Osteocyte (in vitro differentiated cells): ENCODE results near the gene CACNA1H. TPM values are rescaled to one million over a fixed set of nuclear protein-coding genes. Genes with fewer than 3 reads are reported as not detected.

ENCODE experiments used
- DNase-seq: peaks from one replicate; pipeline ENCODE4 v3.0.0; 2021; ENCODE audit warnings: mixed read lengths; ENCODE audit not compliant: unreplicated experiment; ENCODE audit errors: extremely low spot score
- H3K27ac Mint-ChIP-seq: one replicate; pipeline ENCODE4 v1.8.0; 2021; ENCODE audit warnings: mild to moderate bottlenecking, mixed read lengths; ENCODE audit not compliant: unreplicated experiment
- H3K27me3 Mint-ChIP-seq: one replicate; pipeline ENCODE4 v1.8.0; 2021; ENCODE audit warnings: mixed read lengths; ENCODE audit not compliant: unreplicated experiment
- H3K36me3 Mint-ChIP-seq: one replicate; pipeline ENCODE4 v1.8.0; 2021; ENCODE audit warnings: mixed read lengths; ENCODE audit not compliant: unreplicated experiment
- H3K4me1 Mint-ChIP-seq: one replicate; pipeline ENCODE4 v1.8.0; 2021; ENCODE audit warnings: mixed read lengths; ENCODE audit not compliant: unreplicated experiment
- H3K4me3 Mint-ChIP-seq: one replicate; pipeline ENCODE4 v1.8.0; 2021; ENCODE audit warnings: mild to moderate bottlenecking, moderate library complexity, mixed read lengths; ENCODE audit not compliant: unreplicated experiment
- H3K9me3 Mint-ChIP-seq: one replicate; pipeline ENCODE4 v1.8.0; 2021; ENCODE audit warnings: mixed read lengths; ENCODE audit not compliant: unreplicated experiment
- total RNA-seq: library from RNA; stranded (reverse); gene quantifications from 2 replicates; pipeline ENCODE4 v1.2.1, GENCODE V29; 2021
- TF ChIP-seq, protein P1 (sequence below): fragments of 200-600 bp; sonication (generic); IDR thresholded peaks from 2 replicates; pipeline ENCODE4 v1.5.0; 2021; ENCODE audit warnings: antibody characterized with exemption, mild to moderate bottlenecking, moderate library complexity

The CACNA1H gene
- total RNA-seq, 1 donor from 2014 or later = 21.2 TPM

DNA sequence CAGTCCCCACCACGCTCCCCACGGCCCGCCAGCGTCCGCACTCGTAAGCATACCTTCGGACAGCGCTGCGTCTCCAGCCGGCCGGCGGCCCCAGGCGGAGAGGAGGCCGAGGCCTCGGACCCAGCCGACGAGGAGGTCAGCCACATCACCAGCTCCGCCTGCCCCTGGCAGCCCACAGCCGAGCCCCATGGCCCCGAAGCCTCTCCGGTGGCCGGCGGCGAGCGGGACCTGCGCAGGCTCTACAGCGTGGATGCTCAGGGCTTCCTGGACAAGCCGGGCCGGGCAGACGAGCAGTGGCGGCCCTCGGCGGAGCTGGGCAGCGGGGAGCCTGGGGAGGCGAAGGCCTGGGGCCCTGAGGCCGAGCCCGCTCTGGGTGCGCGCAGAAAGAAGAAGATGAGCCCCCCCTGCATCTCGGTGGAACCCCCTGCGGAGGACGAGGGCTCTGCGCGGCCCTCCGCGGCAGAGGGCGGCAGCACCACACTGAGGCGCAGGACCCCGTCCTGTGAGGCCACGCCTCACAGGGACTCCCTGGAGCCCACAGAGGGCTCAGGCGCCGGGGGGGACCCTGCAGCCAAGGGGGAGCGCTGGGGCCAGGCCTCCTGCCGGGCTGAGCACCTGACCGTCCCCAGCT lies 67.3 kb downstream of the CACNA1H start:
- no peak for DNase-seq
- H3K9me3 Mint-ChIP-seq = no peaks in the 10 kb centered on the region
- peaks cover 5% of the 10 kb centered on the region for H3K36me3 Mint-ChIP-seq
- no peak overlapping the region for H3K4me3 Mint-ChIP-seq
- H3K27ac Mint-ChIP-seq = no peak overlapping the region
- TF ChIP-seq, protein P1, sequence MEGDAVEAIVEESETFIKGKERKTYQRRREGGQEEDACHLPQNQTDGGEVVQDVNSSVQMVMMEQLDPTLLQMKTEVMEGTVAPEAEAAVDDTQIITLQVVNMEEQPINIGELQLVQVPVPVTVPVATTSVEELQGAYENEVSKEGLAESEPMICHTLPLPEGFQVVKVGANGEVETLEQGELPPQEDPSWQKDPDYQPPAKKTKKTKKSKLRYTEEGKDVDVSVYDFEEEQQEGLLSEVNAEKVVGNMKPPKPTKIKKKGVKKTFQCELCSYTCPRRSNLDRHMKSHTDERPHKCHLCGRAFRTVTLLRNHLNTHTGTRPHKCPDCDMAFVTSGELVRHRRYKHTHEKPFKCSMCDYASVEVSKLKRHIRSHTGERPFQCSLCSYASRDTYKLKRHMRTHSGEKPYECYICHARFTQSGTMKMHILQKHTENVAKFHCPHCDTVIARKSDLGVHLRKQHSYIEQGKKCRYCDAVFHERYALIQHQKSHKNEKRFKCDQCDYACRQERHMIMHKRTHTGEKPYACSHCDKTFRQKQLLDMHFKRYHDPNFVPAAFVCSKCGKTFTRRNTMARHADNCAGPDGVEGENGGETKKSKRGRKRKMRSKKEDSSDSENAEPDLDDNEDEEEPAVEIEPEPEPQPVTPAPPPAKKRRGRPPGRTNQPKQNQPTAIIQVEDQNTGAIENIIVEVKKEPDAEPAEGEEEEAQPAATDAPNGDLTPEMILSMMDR = no peak
- H3K4me1 Mint-ChIP-seq = no peaks in the 10 kb centered on the region
- no peaks in the 10 kb centered on the region for H3K27me3 Mint-ChIP-seq

DNA sequence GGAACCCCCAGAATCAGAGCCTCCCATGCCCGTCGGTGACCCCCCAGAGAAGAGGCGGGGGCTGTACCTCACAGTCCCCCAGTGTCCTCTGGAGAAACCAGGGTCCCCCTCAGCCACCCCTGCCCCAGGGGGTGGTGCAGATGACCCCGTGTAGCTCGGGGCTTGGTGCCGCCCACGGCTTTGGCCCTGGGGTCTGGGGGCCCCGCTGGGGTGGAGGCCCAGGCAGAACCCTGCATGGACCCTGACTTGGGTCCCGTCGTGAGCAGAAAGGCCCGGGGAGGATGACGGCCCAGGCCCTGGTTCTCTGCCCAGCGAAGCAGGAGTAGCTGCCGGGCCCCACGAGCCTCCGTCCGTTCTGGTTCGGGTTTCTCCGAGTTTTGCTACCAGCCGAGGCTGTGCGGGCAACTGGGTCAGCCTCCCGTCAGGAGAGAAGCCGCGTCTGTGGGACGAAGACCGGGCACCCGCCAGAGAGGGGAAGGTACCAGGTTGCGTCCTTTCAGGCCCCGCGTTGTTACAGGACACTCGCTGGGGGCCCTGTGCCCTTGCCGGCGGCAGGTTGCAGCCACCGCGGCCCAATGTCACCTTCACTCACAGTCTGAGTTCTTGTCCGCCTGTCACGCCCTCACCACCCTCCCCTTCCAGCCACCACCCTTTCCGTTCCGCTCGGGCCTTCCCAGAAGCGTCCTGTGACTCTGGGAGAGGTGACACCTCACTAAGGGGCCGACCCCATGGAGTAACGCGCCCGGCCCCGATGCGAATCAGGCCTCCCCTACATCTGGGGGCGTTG lies 68.1 kb downstream of the CACNA1H start:
- H3K4me1 Mint-ChIP-seq = no peaks in the 10 kb centered on the region
- no peaks in the 10 kb centered on the region for H3K9me3 Mint-ChIP-seq
- DNase-seq = no peak
- TF ChIP-seq, protein P1 = no peak
- no peak overlapping the region for H3K4me3 Mint-ChIP-seq
- H3K27me3 Mint-ChIP-seq = no peaks in the 10 kb centered on the region
- peaks cover 5% of the 10 kb centered on the region for H3K36me3 Mint-ChIP-seq
- H3K27ac Mint-ChIP-seq = no peak overlapping the region

DNA sequence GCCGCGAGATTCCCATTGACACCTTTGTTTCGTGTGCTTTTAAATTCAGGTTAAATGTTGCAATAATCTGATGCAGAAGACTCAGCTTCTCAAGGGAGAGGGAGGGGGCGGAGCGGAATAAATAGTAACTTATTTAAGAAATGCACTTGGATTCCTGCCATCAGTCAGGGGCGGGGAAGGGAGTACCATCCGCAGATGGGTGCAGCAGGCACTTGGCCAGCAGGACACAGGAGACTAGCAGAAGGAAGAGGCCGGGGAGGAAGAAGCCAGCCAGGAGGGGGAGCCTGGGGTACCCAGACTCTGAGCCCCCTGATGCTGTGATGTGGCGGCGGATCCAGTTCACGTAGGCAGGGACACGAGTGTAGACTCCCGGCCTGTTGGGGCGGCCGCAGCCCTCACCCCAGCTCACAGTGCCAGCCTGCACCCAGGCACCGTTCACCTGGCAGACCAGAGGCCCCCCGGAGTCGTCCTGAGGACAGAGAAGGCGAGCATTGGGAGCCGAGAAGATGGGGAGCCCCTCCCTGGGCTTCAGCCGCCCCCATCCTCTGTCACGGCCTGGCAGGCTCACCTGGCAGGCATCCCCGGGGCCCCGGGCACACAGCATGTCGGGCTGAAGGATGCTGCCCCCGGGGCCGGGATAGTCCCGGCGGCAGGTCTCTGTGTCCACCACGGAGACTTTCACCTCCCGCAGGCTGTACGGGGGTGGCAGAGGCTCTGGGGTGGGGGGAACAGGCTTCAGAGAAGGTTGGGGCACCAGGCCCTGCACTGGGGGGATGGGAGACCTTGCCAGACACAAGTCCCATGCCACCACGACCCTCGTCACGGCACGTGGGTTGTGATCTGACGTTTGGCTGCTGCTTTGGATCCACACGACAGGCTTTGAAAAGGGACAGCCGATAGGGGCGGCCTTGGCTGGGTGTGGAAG lies 69.0 kb downstream of the CACNA1H start:
- Mint-ChIP-seq H3K27me3 (no peaks in the 10 kb centered on the region), H3K4me1 (no peaks in the 10 kb centered on the region), H3K9me3 (no peaks in the 10 kb centered on the region), H3K4me3 (no peak overlapping the region), H3K27ac (no peak overlapping the region), H3K36me3 (peaks cover 5% of the 10 kb centered on the region)
- TF ChIP-seq, protein P1 = no peak
- no peak for DNase-seq

DNA sequence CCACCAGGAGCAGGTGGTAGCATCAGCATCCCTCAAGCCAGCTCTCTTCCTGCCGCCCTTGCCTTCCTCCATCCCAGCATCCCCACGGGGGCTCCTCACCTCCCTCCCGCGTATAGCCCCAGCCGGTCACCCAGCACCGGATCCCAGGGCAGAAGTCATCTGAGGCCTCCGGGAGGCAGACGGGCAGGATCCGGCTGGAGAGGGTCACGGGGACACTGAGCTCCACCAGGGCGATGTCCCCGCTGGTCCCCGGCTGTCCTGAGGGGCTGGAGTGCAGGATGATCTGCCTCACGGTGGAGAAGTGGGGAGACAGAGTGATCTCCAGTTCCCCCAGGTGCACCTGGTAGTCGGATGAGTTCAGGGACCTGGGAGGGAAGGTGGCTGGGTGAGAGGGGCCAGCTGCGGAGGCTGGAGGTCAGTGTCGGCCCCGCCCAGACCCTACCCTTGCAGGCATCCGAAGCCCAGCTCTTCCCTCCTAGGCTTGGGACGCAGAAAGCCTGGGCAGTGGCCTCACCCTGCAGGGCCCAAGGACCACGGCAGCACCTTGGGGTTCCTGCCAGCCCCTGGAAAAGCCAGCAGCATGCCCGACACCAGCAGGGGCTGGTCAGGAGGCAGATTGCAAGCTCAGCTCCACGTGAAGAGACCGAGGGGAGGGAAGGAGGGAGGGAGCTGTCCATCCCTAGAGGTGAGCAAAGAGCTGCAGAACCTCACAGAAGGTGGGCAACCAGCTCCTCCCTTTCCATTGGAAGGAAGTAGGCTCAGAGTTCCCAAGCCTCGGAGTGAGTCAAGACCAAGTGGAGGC lies 69.8 kb downstream of the CACNA1H start:
- TF ChIP-seq, protein P1 = no peak
- Mint-ChIP-seq H3K36me3 (peaks cover 5% of the 10 kb centered on the region), H3K27ac (no peak overlapping the region), H3K27me3 (no peaks in the 10 kb centered on the region), H3K9me3 (no peaks in the 10 kb centered on the region), H3K4me3 (no peak overlapping the region), H3K4me1 (no peaks in the 10 kb centered on the region)
- DNase-seq = no peak
